IMR-90 (cell line): Measurements from ENCODE around the gene RAB37. TPM values are rescaled to one million over a fixed set of nuclear protein-coding genes. Genes with fewer than 3 reads are reported as not detected.

Experiments used
- ATAC-seq: fragments of 200-7000 bp; cut with Tn5 transposase; 2 replicates; pipeline ENCODE4 v1.9.1; 2020; ENCODE audit warnings: low read depth, mild to moderate bottlenecking, moderate library complexity
- BruUV-seq: library from RNA; stranded (reverse); fragments of 400-500 nt; replicated peaks from 2 replicates; lab custom pipeline; 2021; lab: Mats Ljungman, UMichigan
- CTCF ChIA-PET: fragments of 300-600 bp; formaldehyde crosslinking; extraction: SDS; loops from one replicate; lab custom pipeline; 2021; ENCODE audit warnings: antibody characterized with exemption; lab: Yijun Ruan, JAX
- POLR2A ChIA-PET: fragments of 300-600 bp; sonication (Branson Sonifier 250); formaldehyde crosslinking; loops from one replicate; lab custom pipeline; 2022; ENCODE audit warnings: antibody characterized with exemption; ENCODE audit not compliant: unreplicated experiment; lab: Charles Lee
- DNase-seq: peaks from one replicate; pipeline ENCODE4 v3.0.0; 2013
- H2AFZ ChIP-seq: replicated peaks from 2 replicates; pipeline ENCODE3; 2013; ENCODE audit warnings: low read length, mild to moderate bottlenecking; ENCODE audit not compliant: poor library complexity
- H2AK5ac ChIP-seq: 2 replicates; pipeline ENCODE4 v1.6.1; 2013; ENCODE audit warnings: low read depth, low read length, inconsistent platforms
- H2AK9ac ChIP-seq: replicated peaks from 2 replicates; pipeline ENCODE3; 2013; ENCODE audit warnings: mild to moderate bottlenecking, low read depth, low read length, moderate library complexity; ENCODE audit not compliant: poor library complexity
- H2BK120ac ChIP-seq: 2 replicates; pipeline ENCODE4 v1.6.1; 2013; ENCODE audit warnings: low read depth, low read length, inconsistent platforms
- H2BK15ac ChIP-seq: 3 replicates; pipeline ENCODE4 v1.6.1; 2013; ENCODE audit warnings: low read depth, low read length, inconsistent platforms
- H2BK20ac ChIP-seq: 2 replicates; pipeline ENCODE4 v1.6.1; 2013; ENCODE audit warnings: low read depth, mild to moderate bottlenecking, inconsistent platforms, low read length, moderate library complexity
- H2BK5ac ChIP-seq: 2 replicates; pipeline ENCODE4 v1.6.1; 2013; ENCODE audit warnings: mild to moderate bottlenecking, low read depth, low read length, inconsistent platforms; ENCODE audit not compliant: poor library complexity, severe bottlenecking
- H3K14ac ChIP-seq: replicated peaks from 2 replicates; pipeline ENCODE4 v1.6.1; 2013; ENCODE audit warnings: low read depth, low read length, inconsistent platforms
- H3K18ac ChIP-seq: 2 replicates; pipeline ENCODE4 v1.6.1; 2013; ENCODE audit warnings: low read depth, low read length, control low read depth
- H3K23ac ChIP-seq: 2 replicates; pipeline ENCODE4 v1.6.1; 2013; ENCODE audit warnings: low read depth, low read length, inconsistent platforms
- H3K27ac ChIP-seq: 2 replicates; pipeline ENCODE4 v1.5.1; 2013; ENCODE audit warnings: mild to moderate bottlenecking, control low read depth, low read length; ENCODE audit not compliant: insufficient read depth
- H3K27me3 ChIP-seq: 2 replicates; pipeline ENCODE4 v1.6.1; 2013; ENCODE audit warnings: low read length; ENCODE audit not compliant: control insufficient read depth, insufficient read depth
- H3K36me3 ChIP-seq: 2 replicates; pipeline ENCODE4 v1.6.1; 2013; ENCODE audit warnings: low read length, mixed read lengths; ENCODE audit not compliant: control insufficient read depth, insufficient read depth
- H3K4ac ChIP-seq: 2 replicates; pipeline ENCODE4 v1.6.1; 2013; ENCODE audit warnings: low read depth, low read length, inconsistent platforms
- H3K4me1 ChIP-seq: 2 replicates; pipeline ENCODE4 v1.6.1; 2013; ENCODE audit warnings: low read length, mixed read lengths; ENCODE audit not compliant: control insufficient read depth, insufficient read depth
- H3K4me2 ChIP-seq: 2 replicates; pipeline ENCODE4 v1.6.1; 2013; ENCODE audit warnings: low read depth, mild to moderate bottlenecking, control low read depth, low read length, moderate library complexity
- H3K4me3 ChIP-seq: 2 replicates; pipeline ENCODE4 v1.5.1; 2013; ENCODE audit warnings: low read depth, mild to moderate bottlenecking, control low read depth, low read length, moderate library complexity; ENCODE audit not compliant: insufficient read depth
- H3K56ac ChIP-seq: 2 replicates; pipeline ENCODE4 v1.6.1; 2013; ENCODE audit warnings: low read length, inconsistent platforms; ENCODE audit not compliant: insufficient read depth; ENCODE audit errors: extremely low read depth
- H3K79me1 ChIP-seq, 2 experiments: 2 replicates each; pipeline ENCODE4 v1.6.1; 2013; ENCODE audit warnings: low read length in 2 of 2, inconsistent platforms in 1 of 2, low read depth in 1 of 2
- H3K9ac ChIP-seq: 2 replicates; pipeline ENCODE4 v1.6.1; 2013; ENCODE audit warnings: low read depth, low read length, control low read depth
- H3K9me1 ChIP-seq: 2 replicates; pipeline ENCODE4 v1.6.1; 2013; ENCODE audit warnings: low read length, inconsistent platforms; ENCODE audit not compliant: insufficient read depth
- H3K9me3 ChIP-seq: 2 replicates; pipeline ENCODE4 v1.6.1; 2013; ENCODE audit warnings: low read length; ENCODE audit not compliant: control insufficient read depth, insufficient read depth
- H4K20me1 ChIP-seq: 2 replicates; pipeline ENCODE4 v1.6.1; 2013; ENCODE audit warnings: low read length, inconsistent platforms; ENCODE audit not compliant: insufficient read depth
- H4K5ac ChIP-seq: 2 replicates; pipeline ENCODE4 v1.6.1; 2013; ENCODE audit warnings: mild to moderate bottlenecking, low read depth, low read length, control low read depth
- H4K8ac ChIP-seq, 2 experiments: 2 replicates each; pipeline ENCODE4 v1.6.1; 2013; ENCODE audit warnings: low read depth in 2 of 2, low read length in 2 of 2, control low read depth in 1 of 2, inconsistent platforms in 1 of 2
- H4K91ac ChIP-seq: 2 replicates; pipeline ENCODE4 v1.6.1; 2013; ENCODE audit warnings: low read depth, low read length, inconsistent platforms; ENCODE audit not compliant: insufficient read depth
- BHLHE40 ChIP-seq: fragments of 150-350 bp; IDR thresholded peaks from 2 replicates; pipeline ENCODE4 v1.6.1; 2016; ENCODE audit warnings: mild to moderate bottlenecking, low read depth, low read length
- CEBPB ChIP-seq: IDR thresholded peaks from 2 replicates; pipeline ENCODE4 v1.6.1; 2012; ENCODE audit warnings: low read depth, low read length, improper control_type of control experiment
- CHD1 ChIP-seq: IDR thresholded peaks from 2 replicates; pipeline ENCODE4 v1.6.1; 2012; ENCODE audit warnings: low read depth, low read length, improper control_type of control experiment
- FOS ChIP-seq: fragments of 150-350 bp; IDR thresholded peaks from 2 replicates; pipeline ENCODE4 v1.6.1; 2016; ENCODE audit warnings: low read depth, low read length
- MAFK ChIP-seq: IDR thresholded peaks from 2 replicates; pipeline ENCODE4 v1.6.1; 2012; ENCODE audit warnings: low read depth, low read length, improper control_type of control experiment
- MAZ ChIP-seq: IDR thresholded peaks from 2 replicates; pipeline ENCODE4 v1.6.1; 2012; ENCODE audit warnings: low read depth, mild to moderate bottlenecking, low read length, improper control_type of control experiment, moderate library complexity, borderline replicate concordance
- MXI1 ChIP-seq: IDR thresholded peaks from 2 replicates; pipeline ENCODE4 v1.6.1; 2012; ENCODE audit warnings: low read depth, mild to moderate bottlenecking, low read length, moderate library complexity, borderline replicate concordance
- NFE2L2 ChIP-seq: fragments of 150-350 bp; IDR thresholded peaks from 2 replicates; pipeline ENCODE4 v1.6.1; 2016; ENCODE audit warnings: low read depth, mild to moderate bottlenecking, low read length
- POLR2A ChIP-seq: IDR thresholded peaks from 2 replicates; pipeline ENCODE4 v1.6.1; 2012; ENCODE audit warnings: mild to moderate bottlenecking, low read depth, low read length
- RAD21 ChIP-seq: IDR thresholded peaks from 2 replicates; pipeline ENCODE4 v1.6.1; 2012; ENCODE audit warnings: low read length, improper control_type of control experiment
- RFX5 ChIP-seq: IDR thresholded peaks from 2 replicates; pipeline ENCODE4 v1.8.0; 2012; ENCODE audit warnings: low read depth, mild to moderate bottlenecking, low read length, moderate library complexity
- SMC3 ChIP-seq: fragments of 150-350 bp; IDR thresholded peaks from 2 replicates; pipeline ENCODE4 v1.6.1; 2016; ENCODE audit warnings: low read depth, mild to moderate bottlenecking, antibody characterized with exemption, low read length, moderate library complexity
- WGBS, 2 experiments: methylation state at CpG; one replicate each; pipeline versions ENCODE4 v1.1.5 to v1.1.7; 2013; ENCODE audit warnings: missing lambda C conversion rate in 2 of 2; ENCODE audit not compliant: insufficient read length in 1 of 2; ENCODE audit errors: extremely low coverage in 2 of 2; 5-methylcytosine and 5-hydroxymethylcytosine counted together
- dilution Hi-C: fragments of 300-500 bp; cut with HindIII; formaldehyde crosslinking; loops from one replicate; pipeline ENCODE4 v1.14.3; 2018; ENCODE audit warnings: low sequenced_read_pairs; ENCODE audit not compliant: unreplicated experiment
- in situ Hi-C: fragments of 300-500 bp; cut with MboI; formaldehyde crosslinking; loops from 3 replicates; pipeline ENCODE4 v1.14.3; 2019; ENCODE audit warnings: low sequenced_read_pairs, inconsistent platforms, mixed read lengths
- intact Hi-C: fragments of 100-400 bp; cut with micrococcal nuclease; formaldehyde crosslinking; loops from 2 replicates; pipeline ENCODE4 v1.10.0; 2022
- polyA plus RNA-seq, 3 experiments: library from polyadenylated mRNA; depleted of rRNA; stranded (reverse); fragments of >200 nt; gene quantifications; 2 replicates each; pipeline ENCODE4 v1.2.3, GENCODE V29; 2012; ENCODE audit warnings: low replicate concordance in 1 of 3
- total RNA-seq: library from RNA; depleted of rRNA; stranded (reverse); fragments of >200 nt; gene quantifications from 2 replicates; pipeline ENCODE4 v1.2.3, GENCODE V29; 2012
- TF ChIP-seq, protein P1 (sequence below): conservative IDR thresholded peaks from 2 replicates; pipeline ENCODE4 v1.5.1; 2012; ENCODE audit warnings: mild to moderate bottlenecking, low read depth, low read length, improper control_type of control experiment
- TF ChIP-seq, protein P2 (sequence below): fragments of 150-350 bp; IDR thresholded peaks from 2 replicates; pipeline ENCODE4 v1.6.1; 2016; ENCODE audit warnings: low read depth, mild to moderate bottlenecking, low read length, moderate library complexity, borderline replicate concordance
- TF ChIP-seq, protein P3 (sequence below): fragments of 150-350 bp; IDR thresholded peaks from 2 replicates; pipeline ENCODE4 v1.6.1; 2017; ENCODE audit warnings: mild to moderate bottlenecking, antibody characterized with exemption, low read length, low read depth

Gene RAB37
- total and polyA plus RNA-seq, 2 of the 4 experiments (the other 2 are of a cell fraction) = 0.19 TPM; not detected in 1

DNA sequence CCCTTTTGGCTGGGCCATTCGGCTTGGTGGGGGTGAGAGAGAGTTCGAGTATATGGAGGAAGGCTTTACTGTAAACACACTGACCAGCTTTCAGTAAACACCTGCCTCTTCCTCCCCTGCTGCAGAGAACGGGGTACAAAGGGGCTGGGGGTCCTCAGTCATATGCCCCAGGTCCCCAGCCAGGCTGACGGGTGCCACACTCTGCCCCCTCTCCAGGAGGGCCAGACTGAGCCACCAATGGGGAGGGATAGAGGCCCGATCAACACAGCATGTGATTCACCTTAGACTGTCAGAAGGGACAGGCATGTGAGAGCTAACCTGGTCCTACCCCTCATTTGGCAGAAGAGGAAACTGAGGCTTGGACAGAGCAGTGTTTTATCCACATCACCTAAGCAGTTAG lies 24.4 kb downstream of the RAB37 start:
- Histone ChIP-seq H3K56ac (no peak overlapping the region), H3K27me3 (no peaks in the 10 kb centered on the region), H3K4me2 (no peak overlapping the region), H2AK5ac (no peak overlapping the region; the same call in 1 of the 2 replicates), H2BK5ac (no peak overlapping the region), H3K18ac (no peak overlapping the region), H3K4me1 (peaks cover 25% of the 10 kb centered on the region), H2AFZ (no peak overlapping the region), H3K36me3 (no peaks in the 10 kb centered on the region), H3K9ac (no peak overlapping the region), H3K4ac (no peak overlapping the region), H3K23ac (no peak overlapping the region), H2AK9ac (no peak overlapping the region), H3K9me1 (0 out of 2 replicates have a peak, but pooled peaks cover 6% of the 10 kb centered on the region), H2BK120ac (no peak overlapping the region), H2BK15ac (no peak overlapping the region), H3K79me1 (peaks cover 0 to 10% of the 10 kb centered on the region in 2 experiments; a peak in 2 of 4 replicates), H4K20me1 (peaks cover 8% of the 10 kb centered on the region), H3K4me3 (no peak overlapping the region), H3K14ac (no peak overlapping the region), H3K27ac (no peak overlapping the region), H4K5ac (no peak overlapping the region), H2BK20ac (no peak overlapping the region), H4K8ac (no peak overlapping the region), H4K91ac (no peak overlapping the region), H3K9me3 (no peaks in the 10 kb centered on the region)
- DNase-seq (no peak), ATAC-seq (no peak)
- TF ChIP-seq, protein P1, sequence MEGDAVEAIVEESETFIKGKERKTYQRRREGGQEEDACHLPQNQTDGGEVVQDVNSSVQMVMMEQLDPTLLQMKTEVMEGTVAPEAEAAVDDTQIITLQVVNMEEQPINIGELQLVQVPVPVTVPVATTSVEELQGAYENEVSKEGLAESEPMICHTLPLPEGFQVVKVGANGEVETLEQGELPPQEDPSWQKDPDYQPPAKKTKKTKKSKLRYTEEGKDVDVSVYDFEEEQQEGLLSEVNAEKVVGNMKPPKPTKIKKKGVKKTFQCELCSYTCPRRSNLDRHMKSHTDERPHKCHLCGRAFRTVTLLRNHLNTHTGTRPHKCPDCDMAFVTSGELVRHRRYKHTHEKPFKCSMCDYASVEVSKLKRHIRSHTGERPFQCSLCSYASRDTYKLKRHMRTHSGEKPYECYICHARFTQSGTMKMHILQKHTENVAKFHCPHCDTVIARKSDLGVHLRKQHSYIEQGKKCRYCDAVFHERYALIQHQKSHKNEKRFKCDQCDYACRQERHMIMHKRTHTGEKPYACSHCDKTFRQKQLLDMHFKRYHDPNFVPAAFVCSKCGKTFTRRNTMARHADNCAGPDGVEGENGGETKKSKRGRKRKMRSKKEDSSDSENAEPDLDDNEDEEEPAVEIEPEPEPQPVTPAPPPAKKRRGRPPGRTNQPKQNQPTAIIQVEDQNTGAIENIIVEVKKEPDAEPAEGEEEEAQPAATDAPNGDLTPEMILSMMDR = no peak
- TF ChIP-seq POLR2A (no peak), CHD1 (no peak), MXI1 (no peak), FOS (no peak), MAFK (no peak), MAZ (no peak), SMC3 (no peak), CEBPB (no peak), RFX5 (no peak), RAD21 (no peak), NFE2L2 (no peak), BHLHE40 (no peak)
- TF ChIP-seq, protein P2, sequence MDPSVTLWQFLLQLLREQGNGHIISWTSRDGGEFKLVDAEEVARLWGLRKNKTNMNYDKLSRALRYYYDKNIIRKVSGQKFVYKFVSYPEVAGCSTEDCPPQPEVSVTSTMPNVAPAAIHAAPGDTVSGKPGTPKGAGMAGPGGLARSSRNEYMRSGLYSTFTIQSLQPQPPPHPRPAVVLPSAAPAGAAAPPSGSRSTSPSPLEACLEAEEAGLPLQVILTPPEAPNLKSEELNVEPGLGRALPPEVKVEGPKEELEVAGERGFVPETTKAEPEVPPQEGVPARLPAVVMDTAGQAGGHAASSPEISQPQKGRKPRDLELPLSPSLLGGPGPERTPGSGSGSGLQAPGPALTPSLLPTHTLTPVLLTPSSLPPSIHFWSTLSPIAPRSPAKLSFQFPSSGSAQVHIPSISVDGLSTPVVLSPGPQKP = no peak
- TF ChIP-seq, protein P3, sequence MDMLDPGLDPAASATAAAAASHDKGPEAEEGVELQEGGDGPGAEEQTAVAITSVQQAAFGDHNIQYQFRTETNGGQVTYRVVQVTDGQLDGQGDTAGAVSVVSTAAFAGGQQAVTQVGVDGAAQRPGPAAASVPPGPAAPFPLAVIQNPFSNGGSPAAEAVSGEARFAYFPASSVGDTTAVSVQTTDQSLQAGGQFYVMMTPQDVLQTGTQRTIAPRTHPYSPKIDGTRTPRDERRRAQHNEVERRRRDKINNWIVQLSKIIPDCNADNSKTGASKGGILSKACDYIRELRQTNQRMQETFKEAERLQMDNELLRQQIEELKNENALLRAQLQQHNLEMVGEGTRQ = no peak
- ChIA-PET POLR2A (interaction anchor here (0.5 kb wide), 1 partner anchor 30 kb away, joined by 5 read pairs; no protein-coding TSS in a partner anchor), CTCF (no interaction called here)
- intact Hi-C loops (no loop called here), in situ Hi-C loops (no loop called here), dilution Hi-C loops (no loop called here)
- no TSS peak for BruUV-seq
- 60% methylated on average over 2 of the region's 5 CpGs; no CpG with 5 or more reads in 1 of the 2 experiments for WGBS, 2 experiments
